AG04450 (cell line): ENCODE results near the gene PKD2L2. TPM values are rescaled to one million over a fixed set of nuclear protein-coding genes. Genes with fewer than 3 reads are reported as not detected.
"Not testable (repeated sequence)": the region's sequence is repeated elsewhere in the genome, so short reads cannot be mapped to it uniquely, and the experiment has no call there.

Source experiments
- CTCF ChIA-PET: fragments of 300-600, 350-600 bp; formaldehyde crosslinking; extraction: SDS; loops from one replicate; lab custom pipeline; 2022; ENCODE audit warnings: antibody characterized with exemption, inconsistent platforms; lab: Charles Lee
- POLR2A ChIA-PET: fragments of 350-600 bp; formaldehyde crosslinking; extraction: SDS; loops from one replicate; lab custom pipeline; 2021; ENCODE audit warnings: antibody characterized with exemption, inconsistent platforms; lab: Yijun Ruan, JAX
- DNase-seq: peaks from one replicate; pipeline ENCODE4 v3.0.0-alpha.2; 2011; ENCODE audit warnings: low read depth, low spot score
- H3K27ac ChIP-seq: one replicate; pipeline ENCODE4 v1.5.1; 2012; ENCODE audit warnings: low read depth, low read length, control low read depth
- H3K27me3 ChIP-seq: one replicate; pipeline ENCODE4 v1.6.0; 2012; ENCODE audit warnings: low read length; ENCODE audit not compliant: control insufficient read depth, insufficient read depth
- H3K4me3 ChIP-seq: 2 replicates; pipeline ENCODE4 v1.5.1; 2011; ENCODE audit warnings: mild to moderate bottlenecking, low read depth, low read length, control low read depth
- H3K9me3 ChIP-seq: 2 replicates; pipeline ENCODE4 v1.5.1; 2012; ENCODE audit warnings: low read length; ENCODE audit not compliant: control insufficient read depth, insufficient read depth
- polyA plus RNA-seq: library from polyadenylated mRNA; depleted of rRNA; stranded (reverse); fragments of >200 nt; gene quantifications from 2 replicates; pipeline ENCODE4 v1.2.3, GENCODE V29; 2011
- TF ChIP-seq, protein P1 (sequence below): IDR thresholded peaks from 2 replicates; pipeline ENCODE4 v1.5.1; 2011; ENCODE audit warnings: low read depth, low read length, control low read depth, inconsistent platforms

The PKD2L2 gene
- polyA plus RNA-seq, 1 experiment: 0.09 TPM

DNA sequence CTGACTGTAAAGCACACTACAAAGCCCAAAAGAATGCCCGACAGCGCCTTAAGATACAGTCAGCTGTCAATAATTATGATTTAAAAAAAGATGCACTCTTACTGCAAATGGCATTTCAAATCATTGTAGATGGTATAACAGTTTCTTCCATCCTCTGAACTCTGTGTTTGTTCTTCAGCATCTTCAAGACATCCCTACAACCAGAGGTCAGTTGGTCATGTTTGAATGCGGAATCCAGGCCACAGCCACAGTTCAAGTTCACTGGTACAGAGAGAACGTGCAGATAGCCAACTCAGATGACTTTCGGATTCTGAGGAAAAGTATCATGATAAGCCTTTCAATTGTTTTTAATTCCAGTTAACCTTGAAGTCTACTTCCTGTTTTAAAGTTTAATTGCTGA, 30.3 kb upstream of the PKD2L2 start:
- no peaks in the 10 kb centered on the region for H3K9me3 ChIP-seq
- TF ChIP-seq, protein P1, sequence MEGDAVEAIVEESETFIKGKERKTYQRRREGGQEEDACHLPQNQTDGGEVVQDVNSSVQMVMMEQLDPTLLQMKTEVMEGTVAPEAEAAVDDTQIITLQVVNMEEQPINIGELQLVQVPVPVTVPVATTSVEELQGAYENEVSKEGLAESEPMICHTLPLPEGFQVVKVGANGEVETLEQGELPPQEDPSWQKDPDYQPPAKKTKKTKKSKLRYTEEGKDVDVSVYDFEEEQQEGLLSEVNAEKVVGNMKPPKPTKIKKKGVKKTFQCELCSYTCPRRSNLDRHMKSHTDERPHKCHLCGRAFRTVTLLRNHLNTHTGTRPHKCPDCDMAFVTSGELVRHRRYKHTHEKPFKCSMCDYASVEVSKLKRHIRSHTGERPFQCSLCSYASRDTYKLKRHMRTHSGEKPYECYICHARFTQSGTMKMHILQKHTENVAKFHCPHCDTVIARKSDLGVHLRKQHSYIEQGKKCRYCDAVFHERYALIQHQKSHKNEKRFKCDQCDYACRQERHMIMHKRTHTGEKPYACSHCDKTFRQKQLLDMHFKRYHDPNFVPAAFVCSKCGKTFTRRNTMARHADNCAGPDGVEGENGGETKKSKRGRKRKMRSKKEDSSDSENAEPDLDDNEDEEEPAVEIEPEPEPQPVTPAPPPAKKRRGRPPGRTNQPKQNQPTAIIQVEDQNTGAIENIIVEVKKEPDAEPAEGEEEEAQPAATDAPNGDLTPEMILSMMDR: no peak
- H3K27ac ChIP-seq: no peak overlapping the region
- no peaks in the 10 kb centered on the region for H3K27me3 ChIP-seq
- no peak overlapping the region for H3K4me3 ChIP-seq
- DNase-seq: no peak
- CTCF ChIA-PET: no interaction called here
- POLR2A ChIA-PET: no interaction called here

DNA sequence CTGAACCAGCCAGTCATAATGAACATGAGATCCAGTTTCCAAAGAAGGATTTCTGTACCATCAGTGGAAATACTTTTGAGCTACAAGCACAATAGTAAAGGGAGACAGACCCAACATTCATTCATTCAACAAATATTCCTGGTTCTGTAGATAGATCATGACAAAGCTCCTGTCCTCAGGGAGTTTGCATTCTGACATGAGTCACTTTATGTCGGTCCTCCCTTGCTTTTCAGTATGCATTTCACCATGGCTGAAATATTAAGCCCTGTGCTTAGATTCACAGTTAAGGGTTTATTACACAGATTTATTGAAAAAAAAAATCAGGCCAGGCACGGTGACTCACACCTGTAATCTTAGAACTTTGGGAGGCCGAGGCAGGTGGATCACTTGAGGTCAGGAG, 27.0 kb upstream of the PKD2L2 start:
- H3K27me3 ChIP-seq: no peaks in the 10 kb centered on the region
- TF ChIP-seq, protein P1: no peak
- H3K4me3 ChIP-seq: no peak overlapping the region
- ChIA-PET CTCF (interaction anchor here (0.6 to 0.9 kb wide), 2 partner anchors 83 to 171 kb away, joined by 3 to 4 read pairs; partner anchors contain the start of gene FAM13B), POLR2A (no interaction called here)
- no peak overlapping the region for H3K27ac ChIP-seq
- no peak for DNase-seq
- no peaks in the 10 kb centered on the region for H3K9me3 ChIP-seq

DNA sequence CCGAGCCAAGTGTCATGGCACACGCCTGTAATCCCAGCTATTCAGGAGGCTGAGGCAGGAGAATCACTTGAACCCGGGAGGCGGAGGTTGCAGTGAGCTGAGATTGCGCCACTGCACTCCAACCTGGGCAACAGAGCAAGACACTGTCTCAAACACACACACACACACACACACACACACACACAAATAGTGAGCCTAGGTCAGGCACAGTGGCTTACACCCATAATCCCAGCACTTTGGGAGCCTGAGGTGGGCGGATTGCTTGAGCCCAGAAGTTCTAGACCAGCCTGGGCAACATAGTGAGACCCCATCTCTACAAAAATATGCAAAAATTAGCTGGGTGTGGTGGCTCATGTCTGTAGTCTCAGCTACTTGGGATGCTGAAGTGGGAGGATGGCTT, 25.6 kb upstream of the PKD2L2 start:
- H3K4me3 ChIP-seq, H3K27ac ChIP-seq, H3K9me3 ChIP-seq, CTCF ChIA-PET, POLR2A ChIA-PET, H3K27me3 ChIP-seq, DNase-seq: not testable (repeated sequence)

DNA sequence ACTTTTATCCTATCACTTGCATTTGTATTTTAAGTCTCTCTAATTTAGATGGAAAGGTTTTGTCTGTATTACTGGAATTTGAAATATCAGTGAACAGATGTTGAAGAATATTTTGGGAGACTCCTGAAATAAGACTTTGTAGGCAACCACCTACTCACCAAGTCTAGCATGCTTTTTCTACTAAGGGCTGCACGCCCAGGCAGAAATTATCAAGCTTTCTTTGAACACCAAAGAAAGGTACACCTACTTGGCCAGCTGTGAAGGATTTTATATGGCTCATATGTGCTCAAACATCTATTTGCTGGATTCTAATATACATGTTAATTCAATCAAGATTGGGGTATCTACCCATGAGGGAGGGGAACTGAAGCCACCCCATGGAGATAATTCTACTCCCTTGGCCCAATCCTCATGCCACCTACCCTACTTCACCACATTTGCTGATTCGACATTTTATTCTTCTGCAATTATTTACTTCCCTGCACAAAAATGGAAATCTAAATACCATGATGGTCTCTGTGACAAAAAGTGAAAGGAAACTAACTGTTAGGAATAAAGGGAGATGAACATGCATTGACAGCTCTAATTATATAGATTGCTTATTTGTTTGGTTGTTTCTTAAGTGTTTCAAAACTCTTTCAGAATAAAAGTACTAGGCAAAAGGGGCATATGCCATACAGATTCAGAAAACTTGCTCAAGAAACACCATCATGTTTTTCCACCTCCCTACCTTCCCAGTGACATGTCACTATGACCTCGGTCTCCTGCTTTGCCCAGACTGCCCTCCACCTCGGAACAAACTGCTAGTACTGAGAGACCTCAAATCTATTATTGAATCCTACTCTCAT, 22.5 kb upstream of the PKD2L2 start:
- Histone ChIP-seq H3K27ac (no peak overlapping the region), H3K4me3 (no peak overlapping the region), H3K27me3 (peaks cover 4% of the 10 kb centered on the region), H3K9me3 (no peaks in the 10 kb centered on the region)
- TF ChIP-seq, protein P1: no peak
- ChIA-PET CTCF (interaction anchor here (1.2 kb wide), 1 partner anchor 88 kb away, joined by 4 read pairs; no protein-coding TSS in a partner anchor), POLR2A (no interaction called here)
- no peak for DNase-seq

DNA sequence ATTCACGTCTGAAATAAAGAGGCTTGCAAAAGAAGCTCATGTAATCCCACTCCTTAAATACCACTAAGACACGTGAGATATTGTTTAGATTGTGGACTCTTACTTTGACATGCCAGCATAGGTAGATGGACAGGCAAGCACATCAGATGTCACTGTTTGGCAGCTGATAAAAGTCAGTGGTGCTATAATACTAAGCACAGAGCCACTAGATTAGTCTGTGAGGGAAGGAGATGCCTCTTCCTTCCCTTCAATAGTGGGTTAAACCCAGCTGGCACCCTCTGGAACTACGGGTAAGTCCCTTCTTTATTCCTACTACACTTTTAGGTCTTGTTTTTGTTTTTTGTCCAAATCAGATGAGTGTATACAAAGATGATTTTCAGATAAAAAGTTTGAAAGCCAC, 21.6 kb upstream of the PKD2L2 start, which contains the start of gene MYOT:
TSS of gene MYOT (plus strand) at position 197 of the 400 bp plus-strand sequence. CDS start 2,792 bp downstream, outside the sequence.
- peaks cover 4% of the 10 kb centered on the region for H3K27me3 ChIP-seq
- CTCF ChIA-PET: interaction anchor here (1.2 kb wide), 1 partner anchor 89 kb away, joined by 4 read pairs; no protein-coding TSS in a partner anchor
- TF ChIP-seq, protein P1: no peak

More for the DNA sequence above, 21.6 kb upstream of the PKD2L2 start, which contains the start of gene MYOT:
- POLR2A ChIA-PET: no interaction called here
- Histone ChIP-seq H3K4me3 (no peak within 1 kb of the TSS), H3K27ac (no peak within 1 kb of the TSS), H3K9me3 (no peaks in the 10 kb centered on the region)
- DNase-seq: no peak
